ENCODE data around the gene WDR37.
"Not testable (repeated sequence)": the region's sequence is repeated elsewhere in the genome, so short reads cannot be mapped to it uniquely, and the experiment has no call there.

Gene WDR37

GRCh38 chr10:1116696-1117280 is 60.6 kb downstream of the WDR37 start:
- no peak for TF ChIP-seq CTCF (IDR thresholded peaks at IDR 0.05; ENCODE audit: low read depth, low read length)
- H3K4me3 ChIP-seq (replicated peaks in 1 of 2; ENCODE audit: low read depth in 2 of 2, low read length in 2 of 2) = no peak overlapping the region
- DNase-seq (ENCODE audit: low read depth in 2 of 2) = no peak

DNA sequence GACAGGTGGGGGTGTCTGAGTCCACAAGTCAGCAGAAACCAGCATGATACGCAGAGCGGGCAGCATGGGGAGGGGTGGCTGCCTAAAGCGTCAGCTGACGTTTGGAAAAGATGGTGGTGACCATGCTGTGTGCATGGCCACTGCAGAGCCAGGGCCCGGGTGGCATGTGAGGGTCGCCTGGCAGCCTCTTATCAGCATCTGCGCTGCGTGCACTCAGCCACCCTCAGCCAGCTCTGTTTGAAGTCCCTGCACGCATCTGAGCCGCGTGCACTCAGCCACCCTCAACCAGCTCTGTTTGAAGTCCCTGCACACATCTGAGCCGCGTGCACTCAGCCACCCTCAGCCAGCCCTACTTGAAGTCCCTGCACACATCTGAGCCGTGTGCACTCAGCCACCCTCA is 61.5 kb downstream of the WDR37 start:
- no peak overlapping the region for H3K4me3 ChIP-seq (replicated peaks in 1 of 2; ENCODE audit: low read depth in 2 of 2, low read length in 2 of 2)
- no peak for DNase-seq (ENCODE audit: low read depth in 2 of 2)
- no peak for TF ChIP-seq CTCF (IDR thresholded peaks at IDR 0.05; ENCODE audit: low read depth, low read length)

- H3K4me3 ChIP-seq (replicated peaks in 1 of 2; ENCODE audit: low read depth in 2 of 2, low read length in 2 of 2); DNase-seq (ENCODE audit: low read depth in 2 of 2): not testable (repeated sequence)
Measured at GRCh38 chr10:1118318-1118717, 62.1 kb downstream of the WDR37 start.

- DNase-seq (ENCODE audit: low read depth in 2 of 2) = no peak
- no peak for TF ChIP-seq CTCF (IDR thresholded peaks at IDR 0.05; ENCODE audit: low read depth, low read length)
- no peak overlapping the region for H3K4me3 ChIP-seq (replicated peaks in 1 of 2; ENCODE audit: low read depth in 2 of 2, low read length in 2 of 2)
Measured at GRCh38 chr10:1119027-1119426, 62.8 kb downstream of the WDR37 start.

DNA sequence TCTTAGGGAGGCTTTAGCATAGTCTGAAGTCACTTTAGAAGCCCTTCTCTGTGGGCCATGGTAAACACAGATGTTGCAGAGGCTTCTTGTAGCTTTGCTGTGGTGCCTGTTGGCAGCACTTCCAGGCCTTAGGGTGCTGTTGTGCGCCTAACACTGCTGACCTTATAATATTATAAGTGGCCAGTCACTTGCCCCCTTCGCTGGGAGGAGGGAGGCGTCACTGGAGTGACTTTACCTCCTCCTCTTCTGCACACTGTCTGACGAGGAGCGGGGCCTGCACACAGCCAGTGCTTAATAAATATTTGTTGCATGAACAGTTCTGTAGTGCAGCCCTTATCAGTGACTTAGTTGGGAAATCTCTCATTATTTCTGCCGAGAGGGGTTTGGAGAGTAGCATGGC is 63.3 kb downstream of the WDR37 start:
- no peak for TF ChIP-seq CTCF (IDR thresholded peaks at IDR 0.05; ENCODE audit: low read depth, low read length)
- H3K4me3 ChIP-seq (replicated peaks in 1 of 2; ENCODE audit: low read depth in 2 of 2, low read length in 2 of 2) = no peak overlapping the region
- DNase-seq (ENCODE audit: low read depth in 2 of 2) = no peak

DNA sequence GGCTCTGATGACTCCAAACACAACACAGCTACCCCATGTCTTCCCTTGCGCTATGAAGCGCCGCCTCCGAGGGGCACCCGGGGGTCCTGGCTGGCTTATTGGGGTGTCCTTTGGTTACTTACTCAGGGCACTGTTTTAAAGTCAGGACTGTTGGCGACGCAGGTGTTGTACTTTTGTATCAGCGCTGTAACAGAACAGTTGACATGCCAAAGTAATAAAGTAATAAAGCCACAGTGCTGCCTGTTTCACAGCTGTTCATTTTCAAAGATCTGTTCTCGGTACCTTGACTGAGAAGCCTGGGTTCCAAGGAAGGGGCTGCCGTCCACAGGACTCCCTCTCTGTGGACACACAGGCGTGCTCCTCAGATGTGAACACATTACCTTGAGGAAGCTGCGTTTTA is 64.1 kb downstream of the WDR37 start:
- H3K4me3 ChIP-seq (replicated peaks in 1 of 2; ENCODE audit: low read depth in 2 of 2, low read length in 2 of 2) = no peak overlapping the region
- DNase-seq (ENCODE audit: low read depth in 2 of 2) = no peak
- no peak for TF ChIP-seq CTCF (IDR thresholded peaks at IDR 0.05; ENCODE audit: low read depth, low read length)

DNA sequence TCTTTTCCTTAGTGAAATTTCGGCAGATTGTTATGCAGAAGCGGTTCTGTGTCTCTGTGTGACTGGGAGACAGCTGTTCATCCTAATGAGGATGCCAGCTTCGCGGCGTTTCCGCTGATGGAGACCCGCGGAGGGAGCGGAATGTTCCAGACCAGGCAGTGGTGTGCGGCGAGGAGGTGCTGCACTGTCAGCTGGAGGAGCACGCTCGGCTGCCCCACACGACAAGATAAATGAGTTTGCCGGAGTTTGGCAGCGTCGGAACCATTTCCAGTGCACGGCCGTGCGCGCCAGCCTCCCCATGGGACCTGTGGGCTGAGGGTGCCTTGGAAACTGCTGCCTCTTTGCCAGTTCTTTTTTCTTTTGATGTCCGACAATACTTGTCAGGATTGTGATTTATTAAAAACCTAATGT is 64.6 kb downstream of the WDR37 start:
- H3K4me3 ChIP-seq (replicated peaks in 1 of 2; ENCODE audit: low read depth in 2 of 2, low read length in 2 of 2) = no peak overlapping the region
- no peak for DNase-seq (ENCODE audit: low read depth in 2 of 2)
- no peak for TF ChIP-seq CTCF (IDR thresholded peaks at IDR 0.05; ENCODE audit: low read depth, low read length)
